ENCODE data around the gene RAP1GAP.

The RAP1GAP gene

DNA sequence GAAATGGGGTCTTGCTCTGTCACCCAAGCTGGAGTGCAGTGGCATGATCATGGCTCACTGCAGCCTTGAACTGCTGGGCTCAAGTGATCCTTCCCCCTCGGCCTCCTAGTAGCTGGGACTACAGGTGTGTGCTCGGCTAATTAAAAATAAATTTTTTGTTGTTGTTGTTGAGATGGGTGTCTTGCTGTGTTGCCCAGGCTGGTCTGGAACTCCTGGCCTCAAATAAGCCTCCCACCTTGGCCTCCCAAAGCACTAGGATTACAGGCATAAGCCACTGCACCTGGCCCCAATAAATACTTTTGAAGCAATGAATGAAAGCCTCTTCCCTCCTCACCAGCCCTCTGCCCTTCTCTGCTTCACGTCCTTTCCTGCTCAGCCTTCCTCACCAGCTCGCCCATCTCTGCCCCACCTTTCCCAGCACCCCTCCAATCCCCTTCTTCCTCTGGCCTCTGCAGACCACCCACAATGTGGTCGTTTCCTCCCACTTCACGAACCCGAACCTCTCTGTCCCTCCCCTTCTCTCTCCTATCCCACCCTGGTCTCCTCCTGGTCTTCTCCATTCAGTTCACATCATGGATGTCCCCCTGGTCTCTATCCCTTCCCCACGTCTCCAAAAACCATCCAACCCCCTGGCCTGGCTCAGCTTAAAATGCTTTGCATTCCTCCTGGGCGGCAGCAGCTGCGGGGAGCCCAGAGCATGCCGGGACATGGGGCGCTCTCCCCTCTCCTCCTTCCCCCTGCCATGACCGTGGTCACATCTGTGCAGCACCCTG, 38.4 kb downstream of the RAP1GAP start:
- in situ Hi-C loops (cut with MboI; ENCODE audit: low sequenced_read_pairs), result no loop called here

DNA sequence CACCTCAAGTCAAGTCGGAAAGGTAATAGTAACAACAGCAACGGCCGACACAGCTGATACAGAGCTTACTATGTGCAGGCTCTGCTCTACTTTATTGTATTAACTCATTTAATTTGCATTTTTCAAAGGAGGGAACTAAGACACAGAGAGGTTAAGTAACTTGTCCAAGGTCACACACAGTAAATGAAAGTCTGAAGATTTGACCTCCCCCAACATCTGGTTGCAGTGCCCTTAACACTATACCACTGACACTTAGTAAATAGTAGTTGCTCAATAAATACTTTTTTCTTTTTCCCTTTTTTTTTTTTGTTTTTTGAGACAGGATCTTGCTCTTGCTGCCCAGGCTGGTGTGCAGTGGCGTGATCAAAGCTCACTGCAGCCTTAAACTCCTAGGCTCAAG, 39.2 kb downstream of the RAP1GAP start:
- in situ Hi-C loops (cut with MboI; ENCODE audit: low sequenced_read_pairs), result no loop called here

- in situ Hi-C loops (cut with MboI; ENCODE audit: low sequenced_read_pairs), result no loop called here
These were observed 40.3 kb downstream of the RAP1GAP start for GRCh38 chr1:21628798-21629393.

GRCh38 chr1:21626921-21627339, 42.2 kb downstream of the RAP1GAP start:
- in situ Hi-C loops (cut with MboI; ENCODE audit: low sequenced_read_pairs), result no loop called here

DNA sequence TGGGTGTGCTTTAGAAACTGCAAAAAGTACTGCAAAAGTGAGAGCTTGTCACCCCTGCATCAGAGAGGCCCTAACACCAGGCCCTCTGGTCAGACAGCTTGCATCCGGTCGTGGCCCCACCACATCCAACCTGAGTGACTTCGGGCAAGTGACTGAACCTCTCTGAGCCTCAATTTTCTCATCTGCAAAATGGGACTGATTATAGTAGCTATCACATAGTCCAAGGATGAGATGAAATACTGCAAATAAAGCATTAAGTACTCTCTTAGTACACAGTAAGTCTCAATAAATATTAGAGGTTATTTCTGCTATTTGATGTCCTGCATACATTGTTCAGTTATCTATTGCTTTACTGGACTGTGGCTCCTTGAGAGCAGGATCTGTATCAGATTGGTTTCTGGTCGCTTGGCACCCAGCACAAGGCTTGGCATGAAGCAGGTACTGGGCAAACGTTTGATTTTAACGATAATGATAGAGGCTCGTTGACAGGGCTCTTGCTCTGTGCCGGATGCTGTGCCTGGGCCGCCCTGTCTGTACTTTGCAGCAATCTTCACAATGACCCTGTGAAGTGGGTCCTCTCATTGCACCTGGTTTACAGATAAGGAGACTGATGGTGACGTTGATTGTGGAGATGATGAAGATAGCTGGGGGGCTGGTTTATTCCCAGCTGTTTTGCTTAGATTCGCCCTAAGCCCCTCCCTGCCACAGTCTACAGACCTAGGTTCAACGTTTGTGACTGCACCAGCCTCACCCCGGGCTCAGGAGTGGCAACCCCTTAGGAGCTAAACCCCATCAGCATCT, 43.6 kb downstream of the RAP1GAP start:
- in situ Hi-C loops (cut with MboI; ENCODE audit: low sequenced_read_pairs), result no loop called here

- in situ Hi-C loops (cut with MboI; ENCODE audit: low sequenced_read_pairs), result no loop called here
These were observed 44.4 kb downstream of the RAP1GAP start for GRCh38 chr1:21624571-21625389.

DNA sequence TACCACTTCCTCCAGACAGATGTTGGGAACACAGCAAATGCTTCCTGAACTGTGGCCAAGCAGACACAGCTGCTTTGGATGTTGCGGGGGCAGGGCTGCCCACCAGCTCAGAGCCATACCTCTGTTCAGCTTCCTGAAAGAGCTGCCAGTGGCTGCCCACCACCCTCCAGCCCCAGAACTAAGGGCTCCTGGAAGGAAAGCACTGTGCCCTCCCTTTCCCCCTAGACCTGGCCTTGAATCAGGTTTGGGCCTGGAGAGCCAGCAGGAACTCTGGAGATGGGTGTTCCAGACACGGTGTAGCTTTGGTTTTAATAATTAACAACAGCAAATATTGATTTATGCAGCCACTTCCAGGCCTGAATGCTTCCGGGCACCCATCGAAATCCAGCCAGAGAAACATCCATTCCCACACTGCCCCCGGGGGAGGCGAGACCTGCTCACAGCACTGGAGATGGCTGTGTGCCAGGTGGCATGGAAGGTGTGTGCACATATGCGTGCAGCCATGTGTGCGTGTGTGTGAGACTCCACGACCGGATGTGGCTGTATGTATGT, 45.7 kb downstream of the RAP1GAP start:
- in situ Hi-C loops (cut with MboI; ENCODE audit: low sequenced_read_pairs), result no loop called here

GRCh38 chr1:21622466-21623315, 46.5 kb downstream of the RAP1GAP start:
- in situ Hi-C loops (cut with MboI; ENCODE audit: low sequenced_read_pairs), result no loop called here

GRCh38 chr1:21621761-21622436, 47.3 kb downstream of the RAP1GAP start:
- in situ Hi-C loops (cut with MboI; ENCODE audit: low sequenced_read_pairs), result no loop called here

DNA sequence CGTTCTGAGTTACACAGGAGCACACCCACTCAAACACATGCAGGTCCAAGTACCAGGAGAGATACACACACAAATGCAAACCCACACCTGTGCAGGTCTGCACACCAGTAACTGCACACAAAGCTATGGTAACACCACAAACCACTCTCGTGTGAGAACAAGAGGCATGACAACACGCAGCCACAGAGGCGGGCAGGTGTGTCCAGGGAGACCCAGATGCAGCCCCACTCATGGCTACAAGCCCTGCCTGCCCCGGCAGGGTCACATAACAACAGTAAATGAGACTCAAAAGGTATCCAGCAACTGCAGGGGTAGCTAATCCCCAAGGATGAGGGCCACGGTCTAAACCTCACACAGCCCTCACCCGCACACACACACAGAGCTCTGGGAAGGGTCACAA, 48.1 kb downstream of the RAP1GAP start:
- in situ Hi-C loops (cut with MboI; ENCODE audit: low sequenced_read_pairs), result no loop called here

- in situ Hi-C loops (cut with MboI; ENCODE audit: low sequenced_read_pairs), result no loop called here
These were observed 48.7 kb downstream of the RAP1GAP start for GRCh38 chr1:21620496-21620895.

- in situ Hi-C loops (cut with MboI; ENCODE audit: low sequenced_read_pairs), result no loop called here
These were observed 49.1 kb downstream of the RAP1GAP start for GRCh38 chr1:21620011-21620410.

GRCh38 chr1:21619375-21619947, 49.7 kb downstream of the RAP1GAP start:
- in situ Hi-C loops (cut with MboI; ENCODE audit: low sequenced_read_pairs), result no loop called here

DNA sequence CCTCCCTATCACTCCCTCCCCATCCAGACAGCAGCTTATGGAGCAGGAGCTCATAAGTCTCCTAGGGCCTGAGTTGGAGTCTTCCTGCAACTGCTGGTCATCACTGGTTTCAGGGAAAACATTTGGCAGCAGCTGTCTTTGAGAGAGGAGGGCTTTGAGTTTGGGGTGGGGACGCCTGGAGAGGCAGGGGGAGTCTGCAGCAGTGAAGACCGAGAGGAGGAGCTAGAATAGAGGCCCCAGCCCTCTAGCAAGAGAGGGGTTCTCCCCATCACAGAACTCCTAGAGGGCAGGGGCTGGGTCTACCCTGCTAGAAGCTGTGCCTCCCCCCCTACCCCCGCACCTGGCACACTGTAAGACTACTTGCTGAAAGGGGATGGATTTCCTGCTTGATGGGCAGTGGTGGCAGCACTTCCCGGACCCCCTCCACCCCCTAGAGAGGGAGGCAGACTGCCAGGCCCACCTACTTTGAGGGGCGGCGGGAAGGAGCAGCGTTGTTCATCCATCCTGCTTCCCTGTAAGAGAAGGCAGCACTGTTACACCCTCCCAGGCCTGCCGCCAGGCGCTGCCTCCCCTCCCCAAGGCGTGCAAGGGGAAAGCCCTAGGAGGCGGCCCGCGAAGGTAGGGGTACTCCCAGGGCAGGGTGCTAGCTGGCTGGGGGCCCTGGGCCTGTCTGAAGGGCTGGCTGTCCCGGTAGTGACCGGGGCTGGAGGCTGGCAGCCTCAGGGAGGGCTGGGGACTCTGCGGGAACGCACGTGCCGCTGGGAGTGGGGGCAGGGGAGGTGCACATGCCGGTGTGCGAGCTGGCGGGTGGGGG, 50.4 kb downstream of the RAP1GAP start:
- in situ Hi-C loops (cut with MboI; ENCODE audit: low sequenced_read_pairs), result no loop called here

GRCh38 chr1:21618059-21618458, 51.1 kb downstream of the RAP1GAP start:
- in situ Hi-C loops (cut with MboI; ENCODE audit: low sequenced_read_pairs), result no loop called here

- in situ Hi-C loops (cut with MboI; ENCODE audit: low sequenced_read_pairs), result no loop called here
These were observed 51.9 kb downstream of the RAP1GAP start for GRCh38 chr1:21617126-21617738.

DNA sequence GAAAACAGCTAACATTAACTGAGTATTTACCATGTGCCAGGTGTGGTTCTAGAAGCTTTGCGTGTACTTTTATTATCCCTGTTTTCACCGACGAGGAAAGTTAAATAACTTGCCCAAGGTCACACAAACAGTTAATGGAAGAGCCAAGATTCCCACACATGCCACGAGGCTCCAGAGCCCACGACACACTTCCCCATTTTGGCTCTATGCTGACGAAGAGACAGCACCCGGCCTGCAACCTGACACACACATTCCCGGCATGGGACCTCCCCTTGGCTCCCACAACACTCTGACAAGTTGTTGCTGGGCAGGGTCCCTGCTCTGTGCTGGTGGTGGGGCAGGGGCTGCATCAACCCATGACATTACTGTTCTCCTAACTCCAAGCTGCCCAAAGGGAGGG, 52.8 kb downstream of the RAP1GAP start:
- in situ Hi-C loops (cut with MboI; ENCODE audit: low sequenced_read_pairs), result no loop called here
